ENCODE data around the gene CUTA. TPM values are rescaled to one million over a fixed set of nuclear protein-coding genes. Genes with fewer than 3 reads are reported as not detected.

Gene CUTA
- total RNA-seq, 1 experiment from 2014 or later = 188 TPM

- peak; percentile 77 for DNase-seq
Measured at GRCh38 chr6:33431880-33432541, 14.1 kb upstream of the CUTA start.

GRCh38 chr6:33430991-33431879 is 13.3 kb upstream of the CUTA start:
- peaks cover 12% of the 10 kb centered on the region for H3K36me3 ChIP-seq (replicated peaks; ENCODE audit: control insufficient read depth, insufficient read depth, low read length)
- peak overlapping the region; percentile 47 for H3K4me3 ChIP-seq (ENCODE audit: insufficient read depth, low read depth, low read length)
- H3K27me3 ChIP-seq (ENCODE audit: control insufficient read depth, insufficient read depth, low read length) = no peaks in the 10 kb centered on the region
- DNase-seq = peak; percentile 97

More at GRCh38 chr6:33431880-33432541, 14.1 kb upstream of the CUTA start:
- Histone ChIP-seq H3K4me3 (ENCODE audit: insufficient read depth, low read depth, low read length) (peak overlapping the region; percentile 47), H3K27me3 (ENCODE audit: control insufficient read depth, insufficient read depth, low read length) (no peaks in the 10 kb centered on the region), H3K36me3 (replicated peaks; ENCODE audit: control insufficient read depth, insufficient read depth, low read length) (peaks cover 18% of the 10 kb centered on the region)

- H3K36me3 ChIP-seq (replicated peaks; ENCODE audit: control insufficient read depth, insufficient read depth, low read length) = peaks cover 4% of the 10 kb centered on the region
- H3K4me3 ChIP-seq (ENCODE audit: insufficient read depth, low read depth, low read length) = no peak overlapping the region
- DNase-seq = no peak
- no peaks in the 10 kb centered on the region for H3K27me3 ChIP-seq (ENCODE audit: control insufficient read depth, insufficient read depth, low read length)
Measured at GRCh38 chr6:33430334-33430733, 12.4 kb upstream of the CUTA start.

GRCh38 chr6:33429750-33430052 is 11.8 kb upstream of the CUTA start:
- H3K27me3 ChIP-seq (ENCODE audit: control insufficient read depth, insufficient read depth, low read length) = no peaks in the 10 kb centered on the region
- no peaks in the 10 kb centered on the region; the same call in 1 of the 2 replicates for H3K36me3 ChIP-seq (replicated peaks; ENCODE audit: control insufficient read depth, insufficient read depth, low read length)
- no peak for DNase-seq
- H3K4me3 ChIP-seq (ENCODE audit: insufficient read depth, low read depth, low read length) = no peak overlapping the region

GRCh38 chr6:33428966-33429749 is 11.3 kb upstream of the CUTA start:
- Histone ChIP-seq H3K36me3 (replicated peaks; ENCODE audit: control insufficient read depth, insufficient read depth, low read length) (no peaks in the 10 kb centered on the region), H3K4me3 (ENCODE audit: insufficient read depth, low read depth, low read length) (no peak overlapping the region), H3K27me3 (ENCODE audit: control insufficient read depth, insufficient read depth, low read length) (no peaks in the 10 kb centered on the region)
- DNase-seq = no peak

GRCh38 chr6:33428224-33428965 is 10.5 kb upstream of the CUTA start:
- DNase-seq = peak; percentile 64
- Histone ChIP-seq H3K4me3 (ENCODE audit: insufficient read depth, low read depth, low read length) (peak overlapping the region; percentile 54), H3K27me3 (ENCODE audit: control insufficient read depth, insufficient read depth, low read length) (no peaks in the 10 kb centered on the region), H3K36me3 (replicated peaks; ENCODE audit: control insufficient read depth, insufficient read depth, low read length) (peaks cover 4% of the 10 kb centered on the region)

- H3K36me3 ChIP-seq (replicated peaks; ENCODE audit: control insufficient read depth, insufficient read depth, low read length) = peaks cover 8% of the 10 kb centered on the region
- peak overlapping the region; percentile 54 for H3K4me3 ChIP-seq (ENCODE audit: insufficient read depth, low read depth, low read length)
- no peaks in the 10 kb centered on the region for H3K27me3 ChIP-seq (ENCODE audit: control insufficient read depth, insufficient read depth, low read length)
- DNase-seq = peak; percentile 88
Measured at GRCh38 chr6:33427585-33428223, 9.8 kb upstream of the CUTA start.

GRCh38 chr6:33426590-33427511 is 8.9 kb upstream of the CUTA start:
- peak; percentile 71 for DNase-seq
- Histone ChIP-seq H3K27me3 (ENCODE audit: control insufficient read depth, insufficient read depth, low read length) (no peaks in the 10 kb centered on the region), H3K36me3 (replicated peaks; ENCODE audit: control insufficient read depth, insufficient read depth, low read length) (peaks cover 8% of the 10 kb centered on the region), H3K4me3 (ENCODE audit: insufficient read depth, low read depth, low read length) (peak overlapping the region; percentile 1; the same call in 1 of the 2 replicates)

- Histone ChIP-seq H3K4me3 (ENCODE audit: insufficient read depth, low read depth, low read length) (peak overlapping the region; percentile 56), H3K36me3 (replicated peaks; ENCODE audit: control insufficient read depth, insufficient read depth, low read length) (peaks cover 8% of the 10 kb centered on the region), H3K27me3 (ENCODE audit: control insufficient read depth, insufficient read depth, low read length) (no peaks in the 10 kb centered on the region)
- DNase-seq = peak; percentile 98
Measured at GRCh38 chr6:33425668-33426577, 8.0 kb upstream of the CUTA start.

GRCh38 chr6:33424855-33425667 is 7.2 kb upstream of the CUTA start:
- DNase-seq = no peak
- Histone ChIP-seq H3K27me3 (ENCODE audit: control insufficient read depth, insufficient read depth, low read length) (no peaks in the 10 kb centered on the region), H3K4me3 (ENCODE audit: insufficient read depth, low read depth, low read length) (peak overlapping the region; percentile 56), H3K36me3 (replicated peaks; ENCODE audit: control insufficient read depth, insufficient read depth, low read length) (peaks cover 8% of the 10 kb centered on the region)

GRCh38 chr6:33423777-33424176 is 5.9 kb upstream of the CUTA start:
- H3K27me3 ChIP-seq (ENCODE audit: control insufficient read depth, insufficient read depth, low read length) = no peaks in the 10 kb centered on the region
- no peak for DNase-seq
- peaks cover 8% of the 10 kb centered on the region for H3K36me3 ChIP-seq (replicated peaks; ENCODE audit: control insufficient read depth, insufficient read depth, low read length)
- no peak overlapping the region for H3K4me3 ChIP-seq (ENCODE audit: insufficient read depth, low read depth, low read length)

GRCh38 chr6:33421344-33421643 is 3.4 kb upstream of the CUTA start:
- Histone ChIP-seq H3K36me3 (replicated peaks; ENCODE audit: control insufficient read depth, insufficient read depth, low read length) (peaks cover 8% of the 10 kb centered on the region), H3K4me3 (ENCODE audit: insufficient read depth, low read depth, low read length) (no peak overlapping the region), H3K27me3 (ENCODE audit: control insufficient read depth, insufficient read depth, low read length) (no peaks in the 10 kb centered on the region)
- no peak for DNase-seq
